Caco-2 (cell line): ENCODE data around the gene FNDC3B. TPM values are rescaled to one million over a fixed set of nuclear protein-coding genes. Genes with fewer than 3 reads are reported as not detected.

ENCODE experiments used
- BruUV-seq: library from RNA; stranded (reverse); fragments of 400-500 nt; replicated peaks from 2 replicates; lab custom pipeline; 2021; lab: Mats Ljungman, UMichigan
- CTCF ChIA-PET: fragments of 300-600 bp; sonication (Branson Sonifier 250); formaldehyde crosslinking; loops from one replicate; lab custom pipeline; 2022; ENCODE audit warnings: antibody characterized with exemption; lab: Charles Lee
- POLR2A ChIA-PET: fragments of 300-600 bp; sonication (Branson Sonifier 250); formaldehyde crosslinking; loops from one replicate; lab custom pipeline; 2022; ENCODE audit warnings: antibody characterized with exemption; lab: Charles Lee
- DNase-seq, 2 experiments: peaks; one replicate each; pipeline versions ENCODE4 v3.0.0 to v3.0.0-alpha.2; 2020 to 2022
- H3K27me3 ChIP-seq: replicated peaks from 2 replicates; pipeline ENCODE4 v1.6.0; 2011; ENCODE audit warnings: low read length; ENCODE audit not compliant: control insufficient read depth, insufficient read depth
- H3K36me3 ChIP-seq: 2 replicates; pipeline ENCODE4 v1.5.1; 2011; ENCODE audit warnings: low read length; ENCODE audit not compliant: control insufficient read depth, insufficient read depth
- H3K4me1 ChIP-seq: fragments of 250-450 bp; sonication (Bioruptor Pico); 2 replicates; pipeline ENCODE4 v1.5.1; 2020; ENCODE audit warnings: mild to moderate bottlenecking
- H3K4me3 ChIP-seq: 2 replicates; pipeline ENCODE4 v1.5.1; 2011; ENCODE audit warnings: low read depth, mild to moderate bottlenecking, control low read depth, low read length
- H3K9me3 ChIP-seq: fragments of 250-450 bp; sonication (Bioruptor Pico); 2 replicates; pipeline ENCODE4 v1.5.1; 2020; ENCODE audit warnings: mild to moderate bottlenecking, moderate library complexity
- H3K27ac Mint-ChIP-seq: one replicate; pipeline ENCODE4 v1.8.0; 2022; ENCODE audit warnings: mixed read lengths; ENCODE audit not compliant: unreplicated experiment
- H3K27me3 Mint-ChIP-seq: one replicate; pipeline ENCODE4 v1.8.0; 2022; ENCODE audit warnings: mixed read lengths; ENCODE audit not compliant: insufficient read depth, unreplicated experiment
- H3K36me3 Mint-ChIP-seq: one replicate; pipeline ENCODE4 v1.8.0; 2022; ENCODE audit warnings: mild to moderate bottlenecking, mixed read lengths; ENCODE audit not compliant: insufficient read depth, unreplicated experiment
- H3K4me1 Mint-ChIP-seq: one replicate; pipeline ENCODE4 v1.8.0; 2022; ENCODE audit warnings: low read depth, mixed read lengths; ENCODE audit not compliant: unreplicated experiment
- H3K4me3 Mint-ChIP-seq: one replicate; pipeline ENCODE4 v1.8.0; 2022; ENCODE audit warnings: mild to moderate bottlenecking, moderate library complexity, mixed read lengths; ENCODE audit not compliant: unreplicated experiment
- H3K9me3 Mint-ChIP-seq: one replicate; pipeline ENCODE4 v1.8.0; 2022; ENCODE audit warnings: mixed read lengths; ENCODE audit not compliant: unreplicated experiment
- intact Hi-C: fragments of 100-400 bp; cut with micrococcal nuclease; formaldehyde crosslinking; loops from one replicate; pipeline ENCODE4 v1.10.0; 2022; ENCODE audit not compliant: unreplicated experiment
- total RNA-seq: library from RNA; stranded (reverse); gene quantifications from 2 replicates; pipeline ENCODE4 v1.2.3, GENCODE V29; 2022
- TF ChIP-seq, protein P1 (sequence below), 2 experiments: fragments of 200-600 bp in 1 of 2; IDR thresholded peaks; 1 replicate in 1 of 2; 2 replicates in 1 of 2; pipeline versions ENCODE4 v1.5.1 to v1.8.0; 2011 to 2022; ENCODE audit warnings: antibody characterized with exemption in 1 of 2, control low read depth in 1 of 2, inconsistent platforms in 1 of 2, low read depth in 1 of 2, low read length in 1 of 2, mild to moderate bottlenecking in 1 of 2, moderate library complexity in 1 of 2; ENCODE audit not compliant: insufficient read depth in 1 of 2, severe bottlenecking in 1 of 2, unreplicated experiment in 1 of 2

The FNDC3B gene
- total RNA-seq, 1 experiment from 2014 or later = 59.8 TPM

DNA sequence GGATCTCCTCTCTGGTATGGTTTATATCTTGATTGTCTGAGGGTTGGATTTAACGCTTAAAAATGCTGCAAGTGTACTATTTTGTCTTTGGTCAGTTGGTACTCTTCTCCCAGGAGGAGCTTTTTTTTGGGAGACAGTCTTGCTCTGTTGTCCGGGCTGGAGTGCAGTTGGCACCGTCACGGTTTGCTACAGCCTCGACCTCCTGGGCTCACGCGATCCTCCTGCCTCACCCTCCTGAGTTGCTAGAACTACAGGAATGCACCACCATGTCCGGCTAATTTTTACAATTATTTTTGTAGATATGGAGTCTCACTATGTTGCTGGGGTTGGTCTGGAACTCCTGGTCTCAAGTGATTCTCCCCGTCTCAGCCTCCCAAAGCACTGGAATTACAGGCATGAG, 89.5 kb downstream of the FNDC3B start:
- DNase-seq = no peak
- H3K27me3 ChIP-seq = no peaks in the 10 kb centered on the region
- peaks cover 63% of the 10 kb centered on the region for H3K4me1 ChIP-seq
- no peaks in the 10 kb centered on the region for H3K9me3 ChIP-seq
- H3K4me3 ChIP-seq = no peak overlapping the region
- H3K4me3 Mint-ChIP-seq = no peak overlapping the region
- H3K27ac Mint-ChIP-seq = no peak overlapping the region
- H3K4me1 Mint-ChIP-seq = peaks cover 59% of the 10 kb centered on the region
- TF ChIP-seq, protein P1, sequence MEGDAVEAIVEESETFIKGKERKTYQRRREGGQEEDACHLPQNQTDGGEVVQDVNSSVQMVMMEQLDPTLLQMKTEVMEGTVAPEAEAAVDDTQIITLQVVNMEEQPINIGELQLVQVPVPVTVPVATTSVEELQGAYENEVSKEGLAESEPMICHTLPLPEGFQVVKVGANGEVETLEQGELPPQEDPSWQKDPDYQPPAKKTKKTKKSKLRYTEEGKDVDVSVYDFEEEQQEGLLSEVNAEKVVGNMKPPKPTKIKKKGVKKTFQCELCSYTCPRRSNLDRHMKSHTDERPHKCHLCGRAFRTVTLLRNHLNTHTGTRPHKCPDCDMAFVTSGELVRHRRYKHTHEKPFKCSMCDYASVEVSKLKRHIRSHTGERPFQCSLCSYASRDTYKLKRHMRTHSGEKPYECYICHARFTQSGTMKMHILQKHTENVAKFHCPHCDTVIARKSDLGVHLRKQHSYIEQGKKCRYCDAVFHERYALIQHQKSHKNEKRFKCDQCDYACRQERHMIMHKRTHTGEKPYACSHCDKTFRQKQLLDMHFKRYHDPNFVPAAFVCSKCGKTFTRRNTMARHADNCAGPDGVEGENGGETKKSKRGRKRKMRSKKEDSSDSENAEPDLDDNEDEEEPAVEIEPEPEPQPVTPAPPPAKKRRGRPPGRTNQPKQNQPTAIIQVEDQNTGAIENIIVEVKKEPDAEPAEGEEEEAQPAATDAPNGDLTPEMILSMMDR (IDR thresholded peaks at IDR 0.05; ENCODE audit: insufficient read depth in 1 of 2, low read depth in 1 of 2, low read length in 1 of 2, severe bottlenecking in 1 of 2, unreplicated experiment in 1 of 2) = no peak
- ChIA-PET CTCF (no interaction called here), POLR2A (no interaction called here)
- no peaks in the 10 kb centered on the region for H3K9me3 Mint-ChIP-seq
- intact Hi-C loops = no loop called here
- H3K36me3 Mint-ChIP-seq = peaks cover 38% of the 10 kb centered on the region
- no peaks in the 10 kb centered on the region for H3K27me3 Mint-ChIP-seq
- H3K36me3 ChIP-seq = peaks cover 4% of the 10 kb centered on the region; the same call in 1 of the 2 replicates
- no TSS peak for BruUV-seq

DNA sequence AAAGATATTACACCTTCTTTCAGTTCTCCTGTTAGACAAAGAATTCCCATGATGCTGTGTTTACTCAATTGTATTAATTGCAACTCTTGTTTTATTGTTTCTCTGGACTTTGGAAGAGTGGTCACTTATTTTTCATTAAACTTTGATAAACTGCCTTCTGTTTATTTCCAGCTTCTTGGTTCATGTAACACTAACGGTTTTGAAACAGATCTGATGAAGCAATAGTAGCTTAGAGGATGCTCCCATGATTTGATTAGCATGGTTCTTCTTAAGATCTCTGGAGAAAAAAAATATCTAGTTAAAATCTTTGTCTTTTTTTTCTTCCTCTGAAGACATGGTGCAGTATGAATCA, 90.1 kb downstream of the FNDC3B start:
- Mint-ChIP-seq H3K36me3 (peaks cover 33% of the 10 kb centered on the region), H3K4me1 (peaks cover 62% of the 10 kb centered on the region), H3K4me3 (no peak overlapping the region), H3K27me3 (no peaks in the 10 kb centered on the region), H3K27ac (peak overlapping the region; percentile 92), H3K9me3 (no peaks in the 10 kb centered on the region)
- no peaks in the 10 kb centered on the region for H3K9me3 ChIP-seq
- POLR2A ChIA-PET = no interaction called here
- CTCF ChIA-PET = interaction anchor here (0.6 kb wide), 1 partner anchor 294 kb away, joined by 3 read pairs; no protein-coding TSS in a partner anchor
- DNase-seq = no peak
- peaks cover 65% of the 10 kb centered on the region for H3K4me1 ChIP-seq
- no TSS peak for BruUV-seq
- intact Hi-C loops = no loop called here
- no peaks in the 10 kb centered on the region for H3K27me3 ChIP-seq
- H3K36me3 ChIP-seq = peaks cover 2% of the 10 kb centered on the region; the same call in 1 of the 2 replicates
- H3K4me3 ChIP-seq = no peak overlapping the region
- TF ChIP-seq, protein P1 (IDR thresholded peaks at IDR 0.05; ENCODE audit: insufficient read depth in 1 of 2, low read depth in 1 of 2, low read length in 1 of 2, severe bottlenecking in 1 of 2, unreplicated experiment in 1 of 2) = no peak

DNA sequence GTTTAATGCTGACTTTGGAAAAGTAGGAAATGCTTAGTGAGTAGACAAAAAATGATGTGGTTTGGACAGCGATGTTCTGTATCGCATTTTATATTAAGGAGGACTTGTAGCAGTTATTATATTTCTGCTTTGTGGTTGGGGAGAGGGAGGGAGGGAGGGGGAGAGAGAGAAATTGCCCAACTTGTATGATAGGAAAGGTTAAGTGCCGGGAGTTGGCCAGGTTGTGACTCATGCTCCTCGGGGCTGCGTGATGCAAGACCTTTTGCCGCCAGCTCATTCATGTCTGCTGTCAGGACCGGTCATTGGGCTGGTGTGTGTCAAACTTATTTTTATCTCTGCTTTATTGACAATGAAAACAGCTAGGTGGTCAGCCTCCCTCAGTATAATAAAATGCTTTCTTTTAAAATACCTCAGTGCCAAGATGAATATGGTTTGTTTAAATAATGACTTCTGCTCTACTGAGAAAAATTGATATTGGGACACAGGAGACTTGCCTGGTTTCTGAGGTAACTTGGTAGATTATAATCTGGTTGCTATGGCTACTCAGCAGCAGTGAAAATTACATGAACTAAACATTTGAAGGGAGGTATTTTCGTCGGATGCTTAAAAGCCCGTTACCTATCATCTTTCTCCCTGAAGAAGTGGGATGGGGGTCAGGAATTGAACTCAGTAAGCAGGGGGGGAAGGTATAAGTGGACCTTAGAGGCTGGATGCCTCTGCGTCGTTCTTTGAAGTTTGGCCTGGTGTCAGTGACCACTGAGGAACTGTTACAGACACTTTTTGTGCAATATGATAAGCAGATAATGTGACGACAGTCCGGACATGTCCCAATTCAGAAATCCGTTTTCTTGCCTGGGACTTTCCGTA, 90.7 kb downstream of the FNDC3B start:
- Mint-ChIP-seq H3K4me1 (peaks cover 58% of the 10 kb centered on the region), H3K27me3 (no peaks in the 10 kb centered on the region), H3K4me3 (no peak overlapping the region), H3K36me3 (peaks cover 27% of the 10 kb centered on the region), H3K9me3 (no peaks in the 10 kb centered on the region), H3K27ac (peak overlapping the region; percentile 92)
- H3K9me3 ChIP-seq = no peaks in the 10 kb centered on the region
- no peaks in the 10 kb centered on the region for H3K27me3 ChIP-seq
- ChIA-PET POLR2A (no interaction called here), CTCF (interaction anchor here (0.6 kb wide), 1 partner anchor 294 kb away, joined by 3 read pairs; no protein-coding TSS in a partner anchor)
- H3K36me3 ChIP-seq = no peaks in the 10 kb centered on the region
- intact Hi-C loops = loop anchor here (1.0 kb wide), 1 partner anchor 10 kb away; no protein-coding TSS in a partner anchor
- no peak overlapping the region for H3K4me3 ChIP-seq
- TF ChIP-seq, protein P1 (IDR thresholded peaks at IDR 0.05; ENCODE audit: insufficient read depth in 1 of 2, low read depth in 1 of 2, low read length in 1 of 2, severe bottlenecking in 1 of 2, unreplicated experiment in 1 of 2) = no peak
- BruUV-seq = no TSS peak
- DNase-seq = peak; percentile 83 to 88
- H3K4me1 ChIP-seq = peaks cover 65% of the 10 kb centered on the region
